ENCODE data around the gene PCCB. TPM values are rescaled to one million over a fixed set of nuclear protein-coding genes. Genes with fewer than 3 reads are reported as not detected.

PCCB gene
- total and polyA plus RNA-seq, 5 experiments from 2014 or later, result 14.7 to 42.5 (median 30.2) TPM

- H3K27me3 Mint-ChIP-seq, result no peaks in the 10 kb centered on the region
- H3K4me3 Mint-ChIP-seq, result no peak overlapping the region
- DNase-seq, result no peak
- H3K27ac Mint-ChIP-seq, result peak overlapping the region in 1 of 10 donors; percentile 7
- H3K4me1 Mint-ChIP-seq, result peaks cover 2 to 10% (median 5%) of the 10 kb centered on the region in 4 donors
- H3K9me3 Mint-ChIP-seq, result no peaks in the 10 kb centered on the region
- H3K36me3 Mint-ChIP-seq, result peaks cover 22 to 76% (median 52%) of the 10 kb centered on the region in 3 donors
- POLR2A ChIA-PET, result no interaction called here
- ATAC-seq, result no peak
These were observed 42.4 kb downstream of the PCCB start for GRCh38 chr3:136292500-136292899.

- no peak for DNase-seq
- no peak for ATAC-seq
- peak overlapping the region in 3 of 10 donors; percentile 21 to 58 (median 29) for H3K27ac Mint-ChIP-seq
- H3K4me3 Mint-ChIP-seq, result no peak overlapping the region
- no peaks in the 10 kb centered on the region for H3K9me3 Mint-ChIP-seq
- H3K4me1 Mint-ChIP-seq, result peaks cover 2 to 8% (median 5%) of the 10 kb centered on the region in 4 donors
- no peaks in the 10 kb centered on the region for H3K27me3 Mint-ChIP-seq
- POLR2A ChIA-PET, result no interaction called here
- peaks cover 22 to 78% (median 50%) of the 10 kb centered on the region in 3 donors for H3K36me3 Mint-ChIP-seq
These were observed 43.1 kb downstream of the PCCB start for GRCh38 chr3:136293279-136293678.

GRCh38 chr3:136294176-136294575 lies 44.0 kb downstream of the PCCB start:
- Mint-ChIP-seq H3K9me3 (no peaks in the 10 kb centered on the region), H3K4me1 (peaks cover 2 to 8% (median 5%) of the 10 kb centered on the region in 4 donors), H3K36me3 (peaks cover 22 to 83% (median 53%) of the 10 kb centered on the region in 3 donors), H3K27me3 (no peaks in the 10 kb centered on the region), H3K4me3 (no peak overlapping the region), H3K27ac (no peak overlapping the region)
- ATAC-seq (no peak), DNase-seq (no peak)
- POLR2A ChIA-PET, result interaction anchor here (0.6 kb wide), 1 partner anchor 436 kb away, joined by 3 read pairs; no protein-coding TSS in a partner anchor

GRCh38 chr3:136296960-136297359 lies 46.8 kb downstream of the PCCB start:
- H3K27ac Mint-ChIP-seq, result peak overlapping the region in 2 of 10 donors; percentile 11 to 12
- H3K4me3 Mint-ChIP-seq, result no peak overlapping the region
- no peaks in the 10 kb centered on the region for H3K9me3 Mint-ChIP-seq
- ATAC-seq (no peak), DNase-seq (no peak)
- no peaks in the 10 kb centered on the region for H3K27me3 Mint-ChIP-seq
- peaks cover 19 to 84% (median 44%) of the 10 kb centered on the region in 3 donors for H3K36me3 Mint-ChIP-seq
- POLR2A ChIA-PET, result no interaction called here
- peaks cover 0 to 5% (median 0%) of the 10 kb centered on the region in 4 donors for H3K4me1 Mint-ChIP-seq

GRCh38 chr3:136297826-136298225 lies 47.7 kb downstream of the PCCB start:
- DNase-seq (no peak), ATAC-seq (no peak)
- Mint-ChIP-seq H3K36me3 (peaks cover 19 to 77% (median 43%) of the 10 kb centered on the region in 3 donors), H3K4me3 (no peak overlapping the region), H3K9me3 (no peaks in the 10 kb centered on the region), H3K27ac (peak overlapping the region in 5 of 10 donors; percentile 3 to 37 (median 16)), H3K4me1 (peaks cover 0 to 2% (median 0%) of the 10 kb centered on the region in 4 donors), H3K27me3 (no peaks in the 10 kb centered on the region)
- POLR2A ChIA-PET, result no interaction called here

- no peak for DNase-seq
- H3K27ac Mint-ChIP-seq, result no peak overlapping the region
- no peaks in the 10 kb centered on the region for H3K9me3 Mint-ChIP-seq
- peaks cover 0 to 2% (median 0%) of the 10 kb centered on the region in 4 donors for H3K4me1 Mint-ChIP-seq
- H3K36me3 Mint-ChIP-seq, result peaks cover 9 to 63% (median 38%) of the 10 kb centered on the region in 3 donors
- POLR2A ChIA-PET, result no interaction called here
- no peak for ATAC-seq
- H3K4me3 Mint-ChIP-seq, result no peak overlapping the region
- H3K27me3 Mint-ChIP-seq, result no peaks in the 10 kb centered on the region
These were observed 50.3 kb downstream of the PCCB start for GRCh38 chr3:136300444-136300843.

- H3K4me3 Mint-ChIP-seq, result no peak overlapping the region
These were observed 55.7 kb downstream of the PCCB start for GRCh38 chr3:136305879-136306278.

GRCh38 chr3:136311261-136311660 lies 61.1 kb downstream of the PCCB start:
- DNase-seq, result no peak
- POLR2A ChIA-PET, result no interaction called here
- H3K36me3 Mint-ChIP-seq, result peaks cover 10 to 57% (median 32%) of the 10 kb centered on the region in 3 donors

More at GRCh38 chr3:136305879-136306278, 55.7 kb downstream of the PCCB start:
- Mint-ChIP-seq H3K27me3 (no peaks in the 10 kb centered on the region), H3K27ac (no peak overlapping the region), H3K4me1 (peaks cover 0 to 2% (median 0%) of the 10 kb centered on the region in 4 donors), H3K9me3 (peaks cover 0 to 3% (median 0%) of the 10 kb centered on the region in 9 donors), H3K36me3 (peaks cover 20 to 55% (median 43%) of the 10 kb centered on the region in 3 donors)
- DNase-seq, result no peak
- POLR2A ChIA-PET, result no interaction called here
- no peak for ATAC-seq

GRCh38 chr3:136311968-136312367 lies 61.8 kb downstream of the PCCB start:
- no peaks in the 10 kb centered on the region for H3K4me1 Mint-ChIP-seq
- H3K36me3 Mint-ChIP-seq, result peaks cover 10 to 64% (median 35%) of the 10 kb centered on the region in 3 donors
- H3K27ac Mint-ChIP-seq, result no peak overlapping the region
- no peak for DNase-seq
- POLR2A ChIA-PET, result no interaction called here
- no peaks in the 10 kb centered on the region for H3K27me3 Mint-ChIP-seq
- no peak for ATAC-seq
- H3K4me3 Mint-ChIP-seq, result no peak overlapping the region
- peaks cover 0 to 4% (median 0%) of the 10 kb centered on the region in 9 donors for H3K9me3 Mint-ChIP-seq

More at GRCh38 chr3:136311261-136311660, 61.1 kb downstream of the PCCB start:
- no peak overlapping the region for H3K4me3 Mint-ChIP-seq
- no peaks in the 10 kb centered on the region for H3K4me1 Mint-ChIP-seq
- H3K9me3 Mint-ChIP-seq, result peaks cover 0 to 3% (median 0%) of the 10 kb centered on the region in 9 donors
- ATAC-seq, result no peak
- no peak overlapping the region for H3K27ac Mint-ChIP-seq
- no peaks in the 10 kb centered on the region for H3K27me3 Mint-ChIP-seq

GRCh38 chr3:136326316-136326715 lies 76.2 kb downstream of the PCCB start:
- peaks cover 33 to 83% (median 67%) of the 10 kb centered on the region in 3 donors for H3K36me3 Mint-ChIP-seq
- POLR2A ChIA-PET, result no interaction called here
- H3K4me3 Mint-ChIP-seq, result no peak overlapping the region
- ATAC-seq (no peak), DNase-seq (no peak)
- no peaks in the 10 kb centered on the region for H3K27me3 Mint-ChIP-seq
- peaks cover 7 to 36% (median 24%) of the 10 kb centered on the region in 9 donors for H3K9me3 Mint-ChIP-seq
- no peaks in the 10 kb centered on the region for H3K4me1 Mint-ChIP-seq
- H3K27ac Mint-ChIP-seq, result peak overlapping the region in 1 of 10 donors; percentile 13

- peaks cover 5 to 23% (median 14%) of the 10 kb centered on the region in 9 donors for H3K9me3 Mint-ChIP-seq
- no peak for ATAC-seq
- POLR2A ChIA-PET, result no interaction called here
- no peak for DNase-seq
- no peak overlapping the region for H3K4me3 Mint-ChIP-seq
- H3K27me3 Mint-ChIP-seq, result no peaks in the 10 kb centered on the region
- no peaks in the 10 kb centered on the region for H3K4me1 Mint-ChIP-seq
- no peak overlapping the region for H3K27ac Mint-ChIP-seq
- H3K36me3 Mint-ChIP-seq, result peaks cover 19 to 77% (median 60%) of the 10 kb centered on the region in 3 donors
These were observed 77.5 kb downstream of the PCCB start for GRCh38 chr3:136327671-136328070.

GRCh38 chr3:136329593-136329992 lies 79.5 kb downstream of the PCCB start:
- peaks cover 1 to 74% (median 51%) of the 10 kb centered on the region in 3 donors for H3K36me3 Mint-ChIP-seq
- no peak overlapping the region for H3K27ac Mint-ChIP-seq
- H3K4me3 Mint-ChIP-seq, result no peak overlapping the region
- no peak for ATAC-seq
- no peaks in the 10 kb centered on the region for H3K27me3 Mint-ChIP-seq
- no peak for DNase-seq
- H3K9me3 Mint-ChIP-seq, result peaks cover 0 to 5% (median under 1%) of the 10 kb centered on the region in 9 donors
- H3K4me1 Mint-ChIP-seq, result peaks cover 0 to 3% (median 0%) of the 10 kb centered on the region in 4 donors
- POLR2A ChIA-PET, result no interaction called here

GRCh38 chr3:136330900-136331299 lies 80.8 kb downstream of the PCCB start:
- Mint-ChIP-seq H3K9me3 (no peaks in the 10 kb centered on the region), H3K27me3 (no peaks in the 10 kb centered on the region), H3K4me1 (peaks cover 0 to 3% (median 0%) of the 10 kb centered on the region in 4 donors), H3K36me3 (peaks cover 0 to 71% (median 47%) of the 10 kb centered on the region in 3 donors), H3K4me3 (no peak overlapping the region), H3K27ac (peak overlapping the region in 2 of 10 donors; percentile 15 to 26)
- no peak for ATAC-seq
- POLR2A ChIA-PET, result no interaction called here
- DNase-seq, result no peak

GRCh38 chr3:136332302-136332701 lies 82.2 kb downstream of the PCCB start:
- H3K9me3 Mint-ChIP-seq, result no peaks in the 10 kb centered on the region
- POLR2A ChIA-PET, result no interaction called here
- H3K4me1 Mint-ChIP-seq, result peaks cover 0 to 3% (median 0%) of the 10 kb centered on the region in 4 donors
- peak overlapping the region in 3 of 10 donors; percentile 10 to 85 (median 12) for H3K27ac Mint-ChIP-seq
- no peak overlapping the region for H3K4me3 Mint-ChIP-seq
- DNase-seq (no peak), ATAC-seq (no peak)
- no peaks in the 10 kb centered on the region for H3K27me3 Mint-ChIP-seq
- peaks cover 0 to 73% (median 38%) of the 10 kb centered on the region in 3 donors for H3K36me3 Mint-ChIP-seq

All from naive thymus-derived CD8-positive, alpha-beta T cell (primary cell).